Endodermal cell (in vitro differentiated cells): ENCODE measurements around the gene DNMBP. TPM values are rescaled to one million over a fixed set of nuclear protein-coding genes. Genes with fewer than 3 reads are reported as not detected.

Source experiments
- DNase-seq: peaks from one replicate; pipeline ENCODE4 v3.0.0-alpha.2; 2017
- H3K27ac ChIP-seq: 2 replicates; pipeline ENCODE4 v1.5.1; 2013; ENCODE audit warnings: mild to moderate bottlenecking, low read depth, low read length, moderate library complexity
- H3K27me3 ChIP-seq: 2 replicates; pipeline ENCODE4 v1.6.1; 2013; ENCODE audit warnings: mild to moderate bottlenecking, low read length, moderate library complexity; ENCODE audit not compliant: insufficient read depth, control insufficient read depth, poor library complexity, severe bottlenecking
- H3K36me3 ChIP-seq: 2 replicates; pipeline ENCODE4 v1.7.0; 2013; ENCODE audit warnings: mild to moderate bottlenecking, low read length, moderate library complexity; ENCODE audit not compliant: control insufficient read depth, insufficient read depth
- H3K4me1 ChIP-seq: one replicate; pipeline ENCODE4 v1.7.0; 2013; ENCODE audit warnings: low read length; ENCODE audit not compliant: control insufficient read depth, insufficient read depth
- H3K4me3 ChIP-seq: 2 replicates; pipeline ENCODE4 v1.5.1; 2013; ENCODE audit warnings: mild to moderate bottlenecking, low read length, moderate library complexity
- H3K9ac ChIP-seq: 2 replicates; pipeline ENCODE4 v1.6.1; 2013; ENCODE audit warnings: mild to moderate bottlenecking, low read length, moderate library complexity; ENCODE audit not compliant: poor library complexity, severe bottlenecking; ENCODE audit errors: extremely low read depth
- H3K9me3 ChIP-seq: 2 replicates; pipeline ENCODE4 v1.6.1; 2013; ENCODE audit warnings: mild to moderate bottlenecking, low read length, moderate library complexity; ENCODE audit not compliant: control insufficient read depth
- H3K27ac Mint-ChIP-seq: 2 replicates; pipeline ENCODE4 v1.8.0; 2020; ENCODE audit warnings: mixed read lengths
- H3K27me3 Mint-ChIP-seq: 2 replicates; pipeline ENCODE4 v1.8.0; 2021; ENCODE audit warnings: mild to moderate bottlenecking, mixed read lengths; ENCODE audit not compliant: insufficient read depth
- H3K36me3 Mint-ChIP-seq: 2 replicates; pipeline ENCODE4 v1.8.0; 2020; ENCODE audit warnings: low read depth, mixed read lengths
- H3K4me1 Mint-ChIP-seq: 2 replicates; pipeline ENCODE4 v1.8.0; 2020; ENCODE audit warnings: mixed read lengths
- H3K4me3 Mint-ChIP-seq: 2 replicates; pipeline ENCODE4 v1.8.0; 2020; ENCODE audit warnings: mild to moderate bottlenecking, moderate library complexity, mixed read lengths
- H3K9me3 Mint-ChIP-seq: 2 replicates; pipeline ENCODE4 v1.8.0; 2020; ENCODE audit warnings: mild to moderate bottlenecking, mixed read lengths
- WGBS, 2 experiments: methylation state at CpG; one replicate each; pipeline versions ENCODE4 v1.1.5 to v1.1.7; 2013; ENCODE audit warnings: missing lambda C conversion rate in 2 of 2, mixed read lengths in 1 of 2; ENCODE audit not compliant: insufficient coverage in 1 of 2, insufficient read length in 1 of 2; 5-methylcytosine and 5-hydroxymethylcytosine counted together
- total RNA-seq, 2 donors: library from RNA; stranded (reverse); fragmentation: NEBNext Ultra II Directional in 1 of 2; extraction: Animal tissue kit (Norgen Biotek cat#: 25700) in 1 of 2; gene quantifications; 2 replicates in 1 of 2; 3 replicates in 1 of 2; pipeline ENCODE4 v1.2.1, GENCODE V29; 2021
- TF ChIP-seq, protein P1 (sequence below): fragments of 200-600 bp; sonication (generic); conservative IDR thresholded peaks from 2 replicates; pipeline ENCODE4 v1.5.0; 2021; ENCODE audit warnings: antibody characterized with exemption, mild to moderate bottlenecking

The DNMBP gene
- total RNA-seq, 2 donors from 2014 or later: 45.4 to 85.4 TPM

DNA sequence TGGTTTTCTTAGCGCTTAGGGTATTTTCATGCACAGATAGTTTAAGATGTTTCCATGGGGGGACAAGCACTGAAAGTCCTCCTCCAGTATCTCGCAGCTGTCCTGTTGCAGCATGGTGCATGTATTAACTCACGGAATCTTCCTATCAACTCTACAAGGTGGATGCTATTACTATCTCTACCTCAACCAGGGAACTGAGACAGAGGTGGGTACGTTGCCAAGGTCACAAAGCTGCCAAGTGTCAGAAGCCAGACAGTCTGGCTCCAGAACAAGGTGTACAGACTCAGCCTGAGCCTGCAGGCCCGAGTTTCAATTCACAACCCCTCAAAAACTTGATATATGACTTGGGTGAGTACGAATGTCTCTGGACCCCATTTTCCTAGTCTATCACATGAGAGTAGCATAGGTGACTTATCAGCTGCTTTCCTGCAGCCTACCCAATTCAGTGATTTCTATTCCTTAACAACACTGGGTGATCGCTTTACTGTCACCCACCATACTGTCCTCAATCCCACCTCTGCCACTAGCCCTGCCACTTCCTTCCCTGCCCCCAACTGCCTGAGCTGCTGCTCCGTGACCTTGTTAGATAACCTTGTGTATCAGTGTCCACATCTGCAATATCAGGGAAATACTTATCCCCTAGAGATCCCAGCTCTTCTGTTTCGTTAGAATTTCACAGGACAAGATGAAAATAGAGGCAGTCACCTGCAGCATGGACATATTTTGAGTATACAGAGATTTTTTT, 135.2 kb downstream of the DNMBP start:
- H3K36me3 Mint-ChIP-seq: peaks cover 48% of the 10 kb centered on the region
- H3K4me3 Mint-ChIP-seq: no peak overlapping the region
- Histone ChIP-seq H3K36me3 (peaks cover 52% of the 10 kb centered on the region), H3K27ac (no peak overlapping the region), H3K27me3 (no peaks in the 10 kb centered on the region), H3K4me3 (no peak overlapping the region), H3K4me1 (peaks cover 6% of the 10 kb centered on the region), H3K9me3 (no peaks in the 10 kb centered on the region), H3K9ac (no peak overlapping the region)
- no peak overlapping the region for H3K27ac Mint-ChIP-seq
- H3K27me3 Mint-ChIP-seq: no peaks in the 10 kb centered on the region
- H3K9me3 Mint-ChIP-seq: no peaks in the 10 kb centered on the region
- peak; percentile 38 for DNase-seq
- TF ChIP-seq, protein P1, sequence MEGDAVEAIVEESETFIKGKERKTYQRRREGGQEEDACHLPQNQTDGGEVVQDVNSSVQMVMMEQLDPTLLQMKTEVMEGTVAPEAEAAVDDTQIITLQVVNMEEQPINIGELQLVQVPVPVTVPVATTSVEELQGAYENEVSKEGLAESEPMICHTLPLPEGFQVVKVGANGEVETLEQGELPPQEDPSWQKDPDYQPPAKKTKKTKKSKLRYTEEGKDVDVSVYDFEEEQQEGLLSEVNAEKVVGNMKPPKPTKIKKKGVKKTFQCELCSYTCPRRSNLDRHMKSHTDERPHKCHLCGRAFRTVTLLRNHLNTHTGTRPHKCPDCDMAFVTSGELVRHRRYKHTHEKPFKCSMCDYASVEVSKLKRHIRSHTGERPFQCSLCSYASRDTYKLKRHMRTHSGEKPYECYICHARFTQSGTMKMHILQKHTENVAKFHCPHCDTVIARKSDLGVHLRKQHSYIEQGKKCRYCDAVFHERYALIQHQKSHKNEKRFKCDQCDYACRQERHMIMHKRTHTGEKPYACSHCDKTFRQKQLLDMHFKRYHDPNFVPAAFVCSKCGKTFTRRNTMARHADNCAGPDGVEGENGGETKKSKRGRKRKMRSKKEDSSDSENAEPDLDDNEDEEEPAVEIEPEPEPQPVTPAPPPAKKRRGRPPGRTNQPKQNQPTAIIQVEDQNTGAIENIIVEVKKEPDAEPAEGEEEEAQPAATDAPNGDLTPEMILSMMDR: no peak
- H3K4me1 Mint-ChIP-seq: peaks cover 7% of the 10 kb centered on the region
- 94 to 95% methylated on average over 7 to 9 of the region's 9 CpGs for WGBS, 2 experiments

DNA sequence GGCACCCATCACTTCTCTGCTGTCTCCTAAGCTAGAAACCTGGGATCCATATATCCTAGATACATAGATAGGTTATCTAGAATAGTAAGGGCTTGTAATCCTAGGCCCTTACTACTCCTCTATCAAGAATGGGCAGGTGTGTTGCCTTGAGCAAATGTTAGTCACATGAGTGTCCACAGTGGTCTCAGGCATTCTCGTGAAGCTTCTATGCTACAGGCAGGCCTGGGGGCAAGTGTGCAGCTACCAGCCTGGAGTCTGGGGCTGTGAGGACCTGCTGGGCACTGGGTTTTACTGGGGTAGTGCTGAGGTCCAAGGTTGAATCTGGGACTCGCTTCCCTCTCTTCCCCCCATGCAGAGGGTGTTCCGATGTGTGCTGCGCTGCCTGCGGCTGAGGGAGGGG, 135.9 kb downstream of the DNMBP start:
- Histone ChIP-seq H3K9me3 (no peaks in the 10 kb centered on the region), H3K9ac (no peak overlapping the region), H3K27ac (no peak overlapping the region), H3K4me3 (no peak overlapping the region), H3K4me1 (peaks cover 9% of the 10 kb centered on the region), H3K27me3 (no peaks in the 10 kb centered on the region), H3K36me3 (peaks cover 45% of the 10 kb centered on the region)
- WGBS, 2 experiments: 97 to 100% methylated on average over 5 of the region's 5 CpGs
- Mint-ChIP-seq H3K36me3 (peaks cover 42% of the 10 kb centered on the region), H3K27me3 (no peaks in the 10 kb centered on the region), H3K4me1 (peaks cover 14% of the 10 kb centered on the region), H3K4me3 (no peak overlapping the region), H3K9me3 (no peaks in the 10 kb centered on the region), H3K27ac (no peak overlapping the region)
- peak; percentile 36 for DNase-seq
- TF ChIP-seq, protein P1: no peak

DNA sequence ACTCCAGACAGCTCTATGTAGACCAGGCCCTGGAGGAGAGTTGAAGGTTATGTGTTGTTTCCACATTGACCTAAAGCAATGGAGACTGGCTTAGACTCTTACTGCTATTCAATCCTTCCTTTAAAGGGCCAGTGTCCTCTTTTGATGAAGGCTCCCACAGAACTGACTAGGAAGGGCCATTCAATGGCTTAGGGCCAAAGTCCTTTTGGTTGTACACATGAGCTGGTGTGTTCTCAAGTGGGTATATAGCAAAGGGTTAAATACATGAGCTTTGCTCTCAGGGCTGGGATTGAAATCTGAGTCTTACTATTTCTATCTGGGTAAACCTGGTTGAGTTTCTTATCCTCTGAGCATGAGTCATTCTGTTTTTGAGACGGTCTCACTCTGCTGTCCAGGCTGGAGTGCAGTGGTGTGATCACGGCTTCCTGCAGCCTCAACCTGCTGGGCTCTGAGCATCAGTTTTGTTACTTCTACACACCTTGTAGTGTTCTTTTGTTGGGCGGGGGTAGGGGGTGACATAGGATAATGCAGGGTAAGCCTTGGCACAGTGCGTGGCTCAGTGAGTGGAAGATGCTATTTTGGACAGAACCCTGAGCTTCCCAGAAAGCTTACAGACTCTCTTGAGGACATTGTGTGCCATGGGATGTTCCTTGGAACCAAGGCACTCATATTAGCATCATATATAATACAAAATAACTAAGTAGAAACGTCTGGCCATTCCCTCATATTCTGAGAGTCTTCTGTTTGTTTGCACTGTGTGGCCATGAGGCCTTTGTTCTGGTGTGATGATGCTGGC, 137.2 kb downstream of the DNMBP start:
- no peaks in the 10 kb centered on the region for H3K27me3 ChIP-seq
- H3K27ac ChIP-seq: no peak overlapping the region
- H3K4me1 ChIP-seq: peaks cover 9% of the 10 kb centered on the region
- WGBS, 2 experiments: 75 to 81% methylated on average over 1 to 5 of the region's 5 CpGs
- H3K4me3 ChIP-seq: no peak overlapping the region
- no peak overlapping the region for H3K4me3 Mint-ChIP-seq
- peaks cover 15% of the 10 kb centered on the region for H3K4me1 Mint-ChIP-seq
- peaks cover 4% of the 10 kb centered on the region for H3K9me3 Mint-ChIP-seq
- peaks cover 32% of the 10 kb centered on the region for H3K36me3 ChIP-seq
- H3K27ac Mint-ChIP-seq: no peak overlapping the region
- H3K9ac ChIP-seq: no peak overlapping the region
- no peaks in the 10 kb centered on the region for H3K9me3 ChIP-seq
- TF ChIP-seq, protein P1: no peak
- peak; percentile 36 for DNase-seq
- H3K27me3 Mint-ChIP-seq: peaks cover 3% of the 10 kb centered on the region
- H3K36me3 Mint-ChIP-seq: peaks cover 30% of the 10 kb centered on the region
